Stimulated activated CD4-positive, alpha-beta T cell treated with anti-CD3 and anti-CD28 coated beads, Interleukin-12 subunit alpha, Interleukin-12 subunit beta, amount 100 ng/mL, for 24 hours (primary cell): ENCODE results near the gene LTB4R2.

ENCODE experiments used
- DNase-seq, 2 experiments: peaks; one replicate each; pipeline ENCODE4 v3.0.0-alpha.2; 2020; ENCODE audit warnings: low read depth in 2 of 2

Gene LTB4R2

DNA sequence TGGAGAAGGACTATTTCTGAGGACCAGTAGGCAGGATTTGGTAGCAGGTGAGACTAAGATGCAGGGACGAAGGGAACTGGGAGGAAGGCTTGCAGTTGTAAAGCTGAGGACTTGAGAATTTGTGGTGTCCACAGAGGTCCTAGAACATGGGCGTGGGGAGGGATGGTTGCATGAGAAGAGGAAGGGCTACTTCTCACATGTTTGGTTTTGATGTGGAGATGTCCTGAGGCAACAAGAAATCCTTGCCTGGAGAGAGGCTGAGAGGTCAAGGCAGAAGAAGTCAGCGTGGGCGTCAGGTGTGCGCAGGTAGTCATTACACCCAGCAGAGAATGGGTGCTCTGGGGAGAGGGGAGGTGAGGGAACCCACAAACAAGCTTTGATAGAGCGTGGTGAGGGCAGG lies 32.9 kb upstream of the LTB4R2 start:
- DNase-seq = no peak

DNA sequence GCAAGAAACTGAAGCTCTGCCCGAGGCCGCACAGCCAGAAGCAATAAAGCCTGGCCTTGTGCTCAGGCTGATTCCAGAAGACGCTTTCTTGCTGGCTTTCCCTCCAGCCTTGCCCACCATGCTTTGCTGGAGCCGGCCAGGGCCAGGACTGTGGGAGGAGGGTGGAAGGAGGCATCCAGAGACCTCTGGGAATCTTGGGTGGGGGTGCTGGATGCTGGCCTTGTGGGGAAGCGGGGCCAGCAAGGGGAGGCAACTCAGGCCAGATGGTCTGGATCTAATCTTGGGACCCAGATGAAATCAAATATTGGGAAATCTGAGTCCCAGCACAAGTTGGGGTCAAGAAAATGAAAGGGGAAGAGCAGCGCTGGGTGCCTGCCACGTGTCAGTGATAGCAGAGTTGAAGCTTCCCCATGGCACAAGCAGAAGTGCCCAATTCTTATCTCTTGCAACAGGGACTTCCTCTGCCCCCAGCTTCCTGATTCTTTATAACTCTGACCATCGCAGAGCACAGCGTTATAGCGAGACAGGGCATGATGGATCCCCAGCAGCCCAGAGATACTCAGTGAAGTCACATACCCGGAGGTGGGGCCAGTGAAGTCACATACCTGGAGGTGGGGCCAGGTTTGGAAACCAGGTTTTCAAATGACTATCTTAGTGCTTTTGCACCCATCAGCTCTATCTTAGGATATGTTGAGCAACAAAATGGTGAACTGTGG lies 32.2 kb upstream of the LTB4R2 start:
- DNase-seq = peak in 1 of 2 experiments; percentile 20

DNA sequence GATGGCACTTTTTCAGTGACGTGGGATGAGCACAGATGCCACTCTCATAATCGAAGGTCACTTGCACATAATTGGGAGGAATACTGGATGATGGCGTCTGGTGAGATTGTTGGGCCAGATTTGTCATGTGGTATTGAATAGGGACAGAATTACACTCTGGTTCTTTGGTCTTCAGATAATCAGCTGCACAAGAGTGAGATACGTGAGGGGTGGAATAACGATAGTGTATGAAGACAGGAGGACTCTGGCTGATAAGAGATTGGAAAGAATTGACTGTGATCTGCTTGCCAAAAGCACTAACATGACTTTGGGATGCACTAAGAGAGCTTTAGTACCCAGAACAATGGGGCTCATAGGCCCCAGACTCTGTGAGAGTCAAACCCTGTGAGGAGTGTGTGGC lies 31.5 kb upstream of the LTB4R2 start:
- no peak for DNase-seq

DNA sequence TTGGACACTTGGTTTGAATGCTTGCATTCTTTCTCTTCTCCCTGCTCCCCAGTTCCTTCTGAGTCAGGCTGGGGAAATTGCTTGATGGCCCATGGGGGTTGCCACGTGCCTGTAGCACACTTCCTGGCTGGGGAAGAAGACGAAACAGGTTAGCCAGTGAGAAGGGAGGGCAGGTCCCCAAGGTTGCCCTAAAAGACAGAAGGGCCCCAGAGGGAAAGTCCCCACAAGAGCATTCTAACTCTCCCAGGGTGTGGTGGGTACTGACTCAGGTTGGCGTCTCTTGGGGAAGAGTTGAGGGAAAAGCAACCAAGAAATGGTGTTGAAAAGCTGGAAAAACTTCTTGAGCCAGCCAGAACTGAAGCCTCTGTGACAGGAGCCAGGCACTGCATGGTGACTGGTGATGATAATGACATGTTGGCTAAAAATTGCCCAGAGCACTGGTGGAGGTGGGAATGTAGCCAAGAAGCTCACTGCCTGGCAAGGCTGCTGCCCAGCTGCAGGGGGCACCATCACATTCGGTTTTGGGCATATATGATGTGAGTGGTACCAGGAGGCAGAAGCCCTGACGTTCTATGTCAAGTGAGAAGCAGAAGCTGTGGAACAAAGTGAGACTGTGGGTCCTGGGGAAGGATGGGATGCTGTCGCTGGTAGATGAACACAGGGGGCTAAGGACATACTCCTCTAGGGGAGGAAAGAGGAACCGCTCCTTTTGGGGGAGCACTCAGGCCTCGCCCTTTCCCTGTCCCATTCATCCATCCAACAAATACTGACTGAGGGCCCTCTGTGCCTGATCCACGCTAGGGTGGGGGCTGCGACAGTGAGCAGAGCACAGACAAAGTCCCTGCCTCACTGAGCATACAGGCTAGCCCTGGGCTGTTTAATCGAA lies 30.4 kb upstream of the LTB4R2 start:
- peak; percentile 38 to 42 for DNase-seq

DNA sequence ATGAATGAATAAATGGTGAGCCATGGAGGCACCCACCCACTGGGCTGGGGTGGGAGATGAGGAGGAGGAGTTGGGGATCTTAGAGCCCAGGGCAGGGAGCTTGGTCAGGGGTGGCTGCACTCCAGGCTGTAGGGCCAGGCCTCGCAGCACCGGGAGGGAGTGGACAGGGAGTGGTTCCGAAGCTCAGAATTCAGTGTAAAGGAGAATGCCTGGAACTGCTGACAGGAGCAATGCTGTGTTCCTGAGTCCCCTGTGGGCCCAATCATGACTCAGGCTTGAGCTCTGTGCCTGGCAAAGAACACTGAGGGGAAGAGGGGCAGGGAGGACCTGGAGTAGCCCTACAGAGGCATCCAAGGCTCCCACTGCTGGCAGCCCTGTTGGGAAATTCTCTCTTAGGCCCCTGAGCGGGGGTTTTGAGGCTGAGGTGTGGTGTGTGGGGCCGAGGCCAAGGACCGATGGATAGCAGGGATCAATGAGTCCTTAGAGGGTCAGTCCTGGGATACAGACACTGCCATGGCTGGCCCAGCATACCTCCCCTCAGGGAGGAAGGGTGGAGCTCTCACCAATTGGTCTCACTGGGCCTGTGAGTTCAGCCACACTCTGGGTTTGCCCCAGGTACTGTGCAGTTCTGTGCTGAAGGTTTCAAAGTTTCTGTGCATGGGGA lies 29.0 kb upstream of the LTB4R2 start:
- DNase-seq = no peak

DNA sequence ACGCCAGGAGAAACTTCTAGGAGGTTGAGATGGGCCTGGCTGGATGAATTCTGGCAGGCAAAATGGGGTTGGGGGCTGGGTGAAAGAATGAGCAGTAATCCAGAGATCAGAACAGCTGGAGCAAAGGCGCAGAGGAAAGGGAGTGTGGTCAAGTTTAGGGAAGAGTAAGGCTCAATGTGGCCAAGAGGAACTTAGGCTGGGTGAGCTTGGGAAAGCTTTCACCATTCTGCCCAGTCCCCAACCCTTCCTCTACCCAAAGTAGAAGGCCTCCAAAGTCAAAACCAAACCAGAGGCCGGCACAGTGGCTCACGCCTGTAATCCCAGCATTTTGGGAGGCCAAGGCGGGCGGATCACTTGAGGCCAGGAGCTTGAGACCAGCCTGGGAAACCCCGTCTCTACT lies 28.3 kb upstream of the LTB4R2 start:
- no peak for DNase-seq

DNA sequence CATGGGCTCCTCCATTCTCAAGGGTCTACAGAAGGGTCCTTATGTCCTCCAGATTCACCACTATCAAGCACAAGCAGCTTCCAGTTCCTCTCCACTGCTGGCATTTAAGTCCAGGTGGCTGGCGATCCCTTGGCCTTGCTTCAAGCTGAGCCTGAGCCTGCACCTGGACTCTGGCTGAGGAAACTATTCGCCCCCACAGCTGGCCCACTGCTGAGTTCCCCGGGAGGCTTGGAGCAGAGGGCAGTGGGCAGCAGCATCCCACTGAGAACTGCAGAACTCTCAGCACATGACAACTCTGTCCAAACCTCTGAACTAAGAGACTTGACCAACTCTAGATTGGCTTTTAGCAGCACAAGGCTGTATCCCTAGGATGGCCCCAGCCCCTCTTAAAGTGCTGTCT lies 27.2 kb upstream of the LTB4R2 start:
- DNase-seq = no peak

DNA sequence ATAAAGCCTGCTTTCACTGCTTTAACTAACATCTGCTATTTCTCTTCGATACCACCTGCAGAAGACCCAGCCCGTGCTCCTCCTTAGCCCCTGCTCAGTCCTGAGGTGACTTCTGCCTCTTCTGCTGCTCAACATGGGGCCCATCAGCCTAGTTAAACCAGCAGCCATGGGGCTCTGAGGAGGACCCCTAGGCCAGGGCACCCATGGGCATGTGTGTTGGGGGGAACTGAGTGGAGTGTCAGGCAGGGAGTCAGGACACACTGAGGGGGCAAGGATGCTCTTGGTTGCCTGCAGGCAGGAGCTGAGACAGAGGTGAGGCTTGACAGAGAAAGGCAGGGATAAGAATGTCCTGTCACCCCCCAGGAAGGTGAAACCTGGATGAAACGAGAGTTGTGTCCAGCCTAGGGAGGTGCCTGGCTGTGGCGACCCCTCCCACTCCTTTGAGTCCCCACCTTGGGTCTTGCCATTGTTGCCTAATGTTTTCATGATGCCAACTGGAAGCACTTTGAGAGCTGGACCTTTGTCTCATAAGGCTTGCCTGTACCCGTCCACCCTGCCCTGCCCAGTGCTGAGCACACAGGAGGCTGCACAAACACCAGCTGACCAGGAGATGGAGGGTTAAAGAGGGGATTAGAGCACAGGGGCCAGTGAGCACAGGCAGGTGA lies 26.0 kb upstream of the LTB4R2 start:
- no peak for DNase-seq

DNA sequence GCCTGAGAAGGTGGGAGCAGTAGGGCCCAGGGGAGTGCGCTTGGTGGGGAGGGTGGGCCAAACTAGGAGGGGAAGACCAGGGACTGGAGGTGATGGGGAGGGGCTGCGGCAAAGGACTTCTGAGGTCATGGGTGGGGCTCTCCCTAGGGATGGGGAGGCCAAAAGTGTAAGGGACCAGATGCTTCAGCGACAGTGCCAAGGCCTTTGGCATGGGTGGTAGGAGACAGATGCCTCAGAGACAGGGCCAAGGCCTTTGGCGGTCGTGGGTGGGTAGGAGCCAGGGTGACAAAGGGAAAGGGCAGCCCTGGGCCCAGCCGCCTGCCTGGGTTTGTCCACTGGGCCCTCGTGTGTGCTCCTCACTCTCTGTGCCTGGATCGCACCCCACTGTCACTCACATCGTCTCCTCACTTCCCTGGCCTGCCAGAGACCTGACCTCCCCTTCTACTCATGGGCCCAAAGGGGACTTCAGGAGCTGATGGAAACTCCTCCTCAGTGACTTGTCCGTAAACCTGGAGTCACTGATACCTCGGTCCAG lies 25.4 kb upstream of the LTB4R2 start:
- DNase-seq = no peak

DNA sequence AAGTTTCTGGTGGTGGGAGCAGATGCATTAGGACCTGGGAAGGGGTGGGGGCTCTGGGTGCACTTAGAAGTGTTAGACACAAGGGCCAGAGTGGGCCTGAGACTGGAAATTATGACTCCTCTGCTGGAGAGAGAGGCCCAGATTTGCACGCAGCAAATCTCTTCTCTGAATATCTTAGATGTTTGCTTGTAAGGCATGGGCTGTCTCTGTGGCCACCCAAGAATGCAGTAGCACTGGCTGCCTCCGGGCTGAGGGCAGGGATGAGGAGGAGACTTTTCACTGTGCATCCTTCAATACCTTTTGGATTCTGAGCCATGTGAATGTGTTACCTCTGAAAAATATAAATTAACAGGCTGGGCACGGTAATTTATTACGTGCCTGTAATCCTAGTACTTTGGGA lies 24.6 kb upstream of the LTB4R2 start:
- DNase-seq = no peak

DNA sequence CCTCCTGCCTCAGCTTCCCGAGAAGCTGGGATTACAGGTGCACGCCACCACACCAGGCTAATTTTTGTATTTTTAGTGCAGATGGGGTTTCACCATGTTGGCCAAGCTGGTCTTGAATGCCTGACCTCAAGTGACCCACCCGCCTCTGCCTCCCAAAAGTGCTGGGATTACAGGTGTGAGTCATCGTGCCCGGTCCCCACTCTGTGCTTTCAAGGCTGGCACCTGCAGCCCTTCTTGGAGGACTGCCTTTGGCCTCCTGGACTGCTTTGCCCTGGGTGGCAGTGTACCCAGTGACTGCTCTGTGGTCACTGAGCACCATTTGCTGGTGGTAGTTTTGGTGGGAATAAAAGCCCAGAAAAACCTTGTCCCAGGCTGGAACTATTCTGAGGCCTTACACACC lies 22.9 kb upstream of the LTB4R2 start:
- DNase-seq = no peak

DNA sequence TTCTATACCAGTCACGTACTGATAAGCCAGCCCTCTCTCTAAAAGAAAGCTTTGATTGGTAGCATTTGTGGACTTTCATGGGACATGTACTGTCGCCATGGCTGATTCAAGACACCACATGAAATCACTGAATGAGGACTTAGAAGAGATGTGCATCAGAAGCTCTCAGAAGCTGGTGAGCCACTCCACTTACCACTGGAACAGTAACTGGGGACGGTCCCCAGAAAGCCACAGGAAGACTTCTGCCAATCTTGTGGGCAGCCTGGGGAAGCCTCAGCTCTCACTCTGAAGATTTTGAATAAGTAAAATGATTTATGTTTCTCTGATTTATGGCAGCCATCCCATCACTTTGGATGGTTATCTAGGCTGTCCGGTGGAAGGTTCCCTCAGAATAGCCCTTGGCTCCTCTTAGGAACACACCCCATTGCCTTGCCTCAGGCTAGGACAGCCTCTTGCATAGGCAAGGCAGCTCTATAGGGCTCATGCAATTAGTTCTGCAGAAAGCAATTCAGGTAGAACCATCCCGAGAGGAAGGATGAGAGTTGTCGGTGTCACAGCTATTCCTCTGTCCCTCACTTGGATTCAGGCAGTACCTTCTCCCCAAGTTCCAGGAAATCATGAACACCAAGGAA lies 20.2 kb upstream of the LTB4R2 start:
- peak; percentile 34 to 63 for DNase-seq

DNA sequence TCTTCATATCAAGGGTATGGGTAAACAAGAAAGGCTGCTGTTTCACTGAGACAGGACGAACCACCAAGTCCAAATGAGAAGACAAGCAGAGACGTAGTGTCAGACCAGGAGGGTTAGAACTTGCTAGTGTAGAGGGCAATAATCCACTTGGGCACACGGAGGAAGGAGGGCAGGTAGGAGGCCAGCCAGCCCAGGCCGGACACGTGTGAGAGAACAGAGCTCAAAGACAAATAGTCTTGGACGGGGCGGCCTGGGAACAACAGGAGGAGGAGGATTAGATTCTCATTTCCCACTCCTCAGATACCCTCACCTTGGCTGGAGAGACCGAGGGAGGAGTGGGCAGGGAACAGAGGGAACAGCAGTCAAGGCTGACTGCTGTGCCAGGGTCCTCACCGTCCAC lies 19.2 kb upstream of the LTB4R2 start:
- no peak for DNase-seq

DNA sequence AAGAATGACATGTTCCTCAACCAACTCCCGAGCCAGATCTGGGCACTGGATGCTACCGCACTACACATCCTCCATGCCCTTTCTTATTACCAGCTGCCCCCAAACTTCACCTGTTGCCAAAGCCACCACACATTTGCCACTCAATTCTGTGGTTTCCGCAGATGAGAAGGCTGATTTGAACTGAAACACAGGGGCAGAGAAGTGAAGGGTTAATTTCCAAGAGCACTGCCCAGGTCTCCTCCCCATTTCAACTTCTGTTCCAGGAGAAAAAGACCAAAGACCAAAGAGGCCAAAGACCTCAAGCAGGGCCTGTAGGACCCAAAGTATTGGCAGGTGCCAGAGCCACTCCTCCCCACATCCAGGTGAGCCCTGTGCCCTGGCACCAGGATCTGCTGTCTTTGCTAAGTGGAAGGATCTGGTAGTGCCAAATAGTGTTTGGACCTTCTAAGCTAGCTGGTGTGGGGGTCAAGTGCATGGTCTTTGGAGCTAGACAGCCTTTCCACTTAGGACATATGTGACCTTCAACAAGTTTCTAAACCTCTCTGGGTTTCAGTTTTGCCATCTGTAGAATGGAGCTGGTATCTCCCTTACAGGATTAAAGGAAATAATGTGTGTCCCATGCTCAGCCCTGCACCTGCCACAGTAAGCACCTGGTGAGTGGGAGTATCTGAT lies 18.4 kb upstream of the LTB4R2 start:
- DNase-seq = no peak

DNA sequence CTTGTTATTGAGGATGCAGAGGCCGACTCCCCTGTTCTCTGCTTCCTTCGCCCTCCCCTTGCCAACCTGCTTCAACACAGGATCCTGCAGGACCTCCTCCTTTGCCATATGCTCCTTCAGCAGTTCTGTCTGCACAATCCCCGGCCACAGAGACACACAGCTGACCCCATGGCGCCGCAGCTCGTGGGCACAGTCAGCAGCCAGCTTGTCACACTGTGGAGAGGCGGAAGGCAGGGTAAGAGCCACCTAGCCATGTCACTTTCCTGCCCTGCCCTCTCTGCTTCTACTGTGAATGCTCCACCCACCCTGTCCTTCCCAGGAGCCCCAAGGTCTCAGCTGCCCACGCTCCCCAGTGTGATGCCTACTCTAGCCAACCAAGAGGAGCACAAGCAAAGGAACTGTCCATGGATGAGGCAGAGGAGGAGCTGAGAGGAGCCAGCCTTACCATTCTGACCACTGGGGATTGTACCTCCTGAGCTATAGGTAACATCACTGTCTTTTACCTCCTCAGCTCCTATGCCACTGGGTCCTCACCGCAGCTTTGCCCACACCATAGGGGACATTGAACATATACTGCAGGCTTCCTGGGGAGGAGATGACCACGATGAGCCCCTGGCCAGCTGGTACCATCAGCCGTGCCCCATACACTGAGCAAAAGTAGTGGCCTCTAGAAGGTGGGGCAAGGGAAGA lies 17.7 kb upstream of the LTB4R2 start:
- no peak for DNase-seq

DNA sequence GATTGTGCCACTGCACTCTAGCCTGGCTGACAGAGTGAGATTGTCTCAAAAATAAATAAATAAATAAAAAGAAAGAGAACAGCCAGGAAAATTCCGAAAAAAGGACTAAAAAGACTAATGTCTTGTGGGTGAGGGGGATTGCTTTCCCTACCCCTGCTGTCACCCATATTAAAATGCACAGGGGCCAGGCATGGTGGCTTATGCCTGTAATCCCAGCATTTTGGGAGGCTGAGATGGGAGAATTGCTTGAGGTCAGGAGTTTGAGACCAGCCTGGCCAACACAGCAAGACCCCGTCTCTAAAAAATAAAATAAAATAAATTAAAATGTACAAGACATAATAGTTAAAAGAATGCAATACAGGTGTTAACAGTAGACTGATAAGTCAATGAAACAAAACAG lies 16.4 kb upstream of the LTB4R2 start:
- DNase-seq = no peak

DNA sequence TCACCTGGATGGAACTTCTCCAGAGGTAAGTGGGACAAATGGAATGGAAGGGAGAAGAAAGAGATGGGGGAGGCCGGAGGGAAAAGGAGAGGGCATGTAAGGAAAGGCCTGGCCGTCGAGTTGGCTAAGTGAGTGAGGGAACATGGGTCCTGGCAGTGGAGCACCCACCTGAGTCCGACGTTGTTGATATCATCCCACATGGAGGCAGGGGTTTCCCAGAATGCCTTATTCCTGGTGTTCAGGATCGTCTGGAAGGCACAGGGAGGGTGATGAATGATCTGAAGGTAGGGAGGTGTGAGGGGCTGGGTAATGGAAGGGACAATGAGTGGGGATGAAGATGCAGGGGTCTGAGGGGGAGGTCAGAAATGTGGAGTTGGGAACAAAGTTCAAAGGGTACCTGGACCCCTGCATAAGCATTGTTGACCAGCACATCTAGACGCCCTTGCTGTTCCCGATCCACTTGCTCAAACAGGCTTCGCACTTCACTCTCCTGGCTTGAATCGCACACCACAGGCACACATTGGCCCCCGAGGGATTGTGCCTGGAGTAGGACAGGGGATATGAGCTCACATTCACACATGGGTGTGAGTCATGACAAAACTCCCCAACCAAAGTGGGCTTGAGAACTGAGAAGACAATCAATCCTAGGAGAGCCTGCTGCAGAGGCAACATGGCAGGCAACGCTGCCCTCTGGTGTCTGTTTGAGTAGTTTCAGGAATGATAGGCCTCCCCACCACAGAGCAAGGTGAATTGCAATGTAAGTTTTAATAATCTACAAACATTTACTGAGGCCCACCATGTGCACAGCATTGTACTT lies 13.4 kb upstream of the LTB4R2 start:
- DNase-seq = peak; percentile 42 to 63

DNA sequence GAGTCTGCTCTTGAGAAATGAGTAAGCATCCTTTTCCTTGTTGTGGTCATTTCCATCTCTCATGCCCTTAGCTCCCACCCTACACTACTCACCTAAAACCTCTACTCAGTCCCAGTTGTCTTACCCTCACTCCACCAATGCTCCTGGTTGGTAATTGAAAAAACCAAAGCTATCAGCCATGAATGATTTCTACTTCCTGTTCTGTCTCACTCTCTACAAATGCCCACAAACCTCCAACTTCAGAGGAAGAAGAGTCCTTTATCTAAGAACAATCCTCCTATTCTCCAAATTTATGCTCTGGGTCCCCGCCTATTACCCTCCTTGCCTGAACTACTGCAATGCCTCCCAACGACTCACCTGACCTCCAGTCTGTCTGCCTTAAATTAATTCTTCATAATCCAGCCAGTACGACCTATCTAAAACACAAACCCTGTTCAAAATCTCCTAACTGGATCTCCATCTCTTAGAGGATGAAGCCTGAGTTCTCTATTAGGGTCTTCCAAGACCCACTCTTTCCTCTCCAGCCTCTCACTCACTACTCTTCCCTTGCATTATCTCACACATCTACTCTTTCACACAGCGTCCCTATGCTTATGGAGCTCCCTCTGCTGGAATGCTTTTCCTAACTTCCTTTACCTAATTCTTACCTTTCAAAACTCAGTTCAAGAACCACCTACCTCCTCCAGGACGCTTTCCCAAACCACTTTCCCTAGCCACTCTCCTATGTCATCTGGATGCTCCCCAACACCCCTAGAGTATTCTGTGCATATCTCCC lies 12.6 kb upstream of the LTB4R2 start:
- DNase-seq = no peak

DNA sequence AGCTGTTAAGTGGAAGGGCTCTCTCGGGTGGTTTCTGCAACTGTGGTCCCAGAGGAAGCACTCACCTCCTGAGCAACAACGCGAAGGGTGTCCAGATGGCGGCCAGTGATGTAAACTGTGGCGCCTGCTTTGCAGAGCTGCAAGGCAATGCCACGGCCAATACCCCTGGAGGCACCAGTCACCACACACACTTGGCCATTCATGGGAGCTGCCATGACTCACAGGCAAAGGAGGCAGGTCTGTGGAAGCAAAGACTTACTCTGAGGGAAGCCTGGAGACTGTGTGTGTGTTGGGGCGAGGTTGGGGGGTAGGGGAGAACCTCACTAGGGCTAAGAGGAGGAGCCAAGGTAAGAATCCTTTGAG lies 11.1 kb upstream of the LTB4R2 start:
- no peak for DNase-seq
